ENCODE data around the gene CPOX.
"Not testable (repeated sequence)": the region's sequence is repeated elsewhere in the genome, so short reads cannot be mapped to it uniquely, and the experiment has no call there.

Gene CPOX

GRCh38 chr3:98560911-98561310 is 32.5 kb downstream of the CPOX start:
- no peak for DNase-seq

- not testable (repeated sequence) for DNase-seq
Observed at GRCh38 chr3:98559769-98560168, 33.6 kb downstream of the CPOX start.

GRCh38 chr3:98558100-98558827 is 35.1 kb downstream of the CPOX start:
- DNase-seq: no peak

- DNase-seq: peak in 1 of 2 donors; percentile 50
Observed at GRCh38 chr3:98557324-98558010, 35.9 kb downstream of the CPOX start.

- peak; percentile 21 to 67 for DNase-seq
Observed at GRCh38 chr3:98556164-98557130, 37.0 kb downstream of the CPOX start.

- DNase-seq: no peak
Observed at GRCh38 chr3:98555025-98555379, 38.4 kb downstream of the CPOX start.

GRCh38 chr3:98554580-98554979 is 38.8 kb downstream of the CPOX start:
- no peak for DNase-seq

GRCh38 chr3:98553753-98554152 is 39.7 kb downstream of the CPOX start:
- no peak for DNase-seq

GRCh38 chr3:98553021-98553563 is 40.3 kb downstream of the CPOX start:
- DNase-seq: no peak

- DNase-seq: no peak
Observed at GRCh38 chr3:98552232-98553020, 41.0 kb downstream of the CPOX start.

- DNase-seq: no peak
Observed at GRCh38 chr3:98551754-98552153, 41.7 kb downstream of the CPOX start.

GRCh38 chr3:98551236-98551635 is 42.2 kb downstream of the CPOX start:
- DNase-seq: no peak

- no peak for DNase-seq
Observed at GRCh38 chr3:98550833-98551232, 42.6 kb downstream of the CPOX start.

- no peak for DNase-seq
Observed at GRCh38 chr3:98548544-98548943, 44.9 kb downstream of the CPOX start.

GRCh38 chr3:98545940-98546339 is 47.5 kb downstream of the CPOX start:
- DNase-seq: peak in 1 of 2 donors; percentile 46

- DNase-seq: no peak
Observed at GRCh38 chr3:98542623-98543022, 50.8 kb downstream of the CPOX start.

GRCh38 chr3:98541695-98542094 is 51.7 kb downstream of the CPOX start:
- DNase-seq: no peak

GRCh38 chr3:98540346-98540745 is 53.1 kb downstream of the CPOX start:
- peak; percentile 33 to 79 for DNase-seq

- no peak for DNase-seq
Observed at GRCh38 chr3:98536456-98537017, 56.9 kb downstream of the CPOX start.

- DNase-seq: no peak
Observed at GRCh38 chr3:98534734-98535133, 58.7 kb downstream of the CPOX start.

- no peak for DNase-seq
Observed at GRCh38 chr3:98534168-98534567, 59.2 kb downstream of the CPOX start.

Data from CD4-positive, alpha-beta T cell treated with Interferon alpha-2 for 1 hour (primary cell).